ENCODE data around the gene MUC6.
"Not testable (repeated sequence)": the region's sequence is repeated elsewhere in the genome, so short reads cannot be mapped to it uniquely, and the experiment has no call there.

The MUC6 gene

DNA sequence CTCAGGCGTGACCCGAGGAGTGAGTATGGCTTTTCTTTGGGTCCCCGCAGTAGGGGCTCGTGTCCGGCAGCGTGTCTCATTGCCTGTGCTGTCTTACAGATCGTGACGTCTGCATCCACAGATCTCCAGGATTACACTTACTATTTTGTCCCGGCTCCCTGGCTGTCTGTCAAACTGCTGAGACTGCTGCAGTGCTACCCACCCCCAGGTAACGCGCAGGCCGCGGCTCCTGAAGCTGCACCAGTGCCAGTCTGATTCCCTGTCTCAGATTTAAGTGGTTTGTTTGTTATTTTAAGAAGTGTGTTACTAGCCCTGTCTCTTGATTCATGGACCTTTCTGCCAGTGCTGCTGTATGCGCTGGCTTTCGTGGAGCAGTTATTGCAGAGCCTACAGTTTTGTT lies 52.0 kb downstream of the MUC6 start:
- no peak for DNase-seq

GRCh38 chr11:981764-982163 lies 54.8 kb downstream of the MUC6 start:
- no peak for DNase-seq

DNA sequence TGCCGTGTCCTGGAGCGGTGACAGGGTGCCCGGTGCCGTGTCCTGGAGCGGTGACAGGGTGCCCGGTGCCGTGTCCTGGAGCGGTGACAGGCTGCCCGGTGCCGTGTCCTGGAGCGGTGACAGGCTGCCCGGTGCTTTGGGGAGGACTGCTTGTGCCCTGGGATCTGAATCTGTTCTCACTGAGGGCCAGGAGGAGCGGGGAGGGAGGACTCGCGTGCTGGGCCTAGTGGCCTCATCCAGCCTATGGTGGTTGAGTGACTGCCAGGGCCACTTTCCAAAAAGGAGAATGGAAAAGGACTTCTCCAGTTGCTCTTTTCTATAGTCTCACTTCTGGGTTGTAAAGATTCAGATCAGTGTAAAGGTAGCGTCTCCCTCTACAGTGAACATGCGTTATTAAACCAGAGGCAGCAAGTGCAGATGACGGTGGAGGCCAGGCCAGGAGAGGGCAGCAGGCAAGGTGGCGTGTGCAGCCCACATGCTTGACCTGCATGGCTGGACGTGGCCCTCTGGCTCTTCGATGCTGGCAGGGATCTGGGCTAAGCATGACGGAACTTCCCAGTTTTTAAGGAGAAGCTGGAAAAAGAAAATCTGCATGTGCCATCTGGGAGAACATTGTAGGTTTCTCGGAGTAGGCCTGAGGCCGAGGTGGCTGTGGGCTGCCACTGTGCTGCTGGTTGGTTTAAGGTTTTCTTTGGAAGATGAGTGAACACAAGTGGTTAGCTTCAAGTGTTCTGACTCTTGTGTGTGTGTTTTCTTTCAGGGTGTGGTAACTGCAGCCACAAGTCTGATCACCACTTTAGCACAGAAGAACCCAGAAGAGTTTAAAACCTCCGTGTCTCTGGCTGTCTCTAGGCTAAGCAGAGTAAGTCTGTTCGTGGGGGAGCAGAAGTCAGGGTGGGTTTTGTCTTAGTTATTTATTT lies 55.8 kb downstream of the MUC6 start:
- no peak for DNase-seq

DNA sequence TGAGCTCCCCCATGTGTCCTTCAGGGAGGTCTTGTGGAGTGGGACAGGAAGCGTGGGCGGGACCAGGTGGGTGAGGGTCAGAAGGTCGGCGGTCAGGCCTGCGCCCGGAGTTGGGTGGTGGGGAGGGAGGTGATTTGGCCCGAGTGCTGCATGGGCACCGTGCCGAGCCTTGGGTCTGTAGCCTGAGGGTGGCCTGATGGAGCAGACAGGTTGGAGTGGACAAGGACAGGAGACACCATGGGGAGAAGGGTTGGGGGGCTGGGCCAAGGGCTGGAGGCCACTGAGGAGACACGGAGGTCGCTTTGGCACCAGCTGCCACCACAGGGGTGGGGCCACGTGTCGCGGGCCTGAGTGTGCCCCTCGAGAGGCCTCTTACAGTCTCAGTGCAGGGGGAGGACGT lies 57.7 kb downstream of the MUC6 start:
- no peak for DNase-seq

GRCh38 chr11:977830-978720 lies 58.4 kb downstream of the MUC6 start:
- DNase-seq, result no peak

- DNase-seq, result no peak
These were observed 59.9 kb downstream of the MUC6 start for GRCh38 chr11:976431-977160.

DNA sequence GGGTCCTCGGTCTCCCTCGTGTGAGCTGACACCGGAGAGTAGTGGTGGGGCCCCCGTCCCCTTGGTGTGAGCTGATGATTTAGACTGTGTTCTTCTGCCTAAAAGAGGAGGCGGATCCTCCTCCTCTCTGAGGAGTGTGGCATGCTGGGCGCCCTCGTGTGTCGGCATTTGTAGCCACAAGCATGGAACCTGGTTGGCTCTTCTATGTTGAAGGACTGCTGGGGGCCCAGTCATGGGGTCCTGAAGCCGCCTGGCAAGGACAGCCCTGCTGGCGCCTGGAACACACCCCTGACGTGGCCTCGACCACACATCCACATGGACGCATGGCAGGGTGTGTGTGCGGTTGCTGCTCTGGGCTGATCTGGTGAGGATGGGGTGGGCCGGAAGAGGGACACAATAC lies 60.7 kb downstream of the MUC6 start:
- no peak for DNase-seq

DNA sequence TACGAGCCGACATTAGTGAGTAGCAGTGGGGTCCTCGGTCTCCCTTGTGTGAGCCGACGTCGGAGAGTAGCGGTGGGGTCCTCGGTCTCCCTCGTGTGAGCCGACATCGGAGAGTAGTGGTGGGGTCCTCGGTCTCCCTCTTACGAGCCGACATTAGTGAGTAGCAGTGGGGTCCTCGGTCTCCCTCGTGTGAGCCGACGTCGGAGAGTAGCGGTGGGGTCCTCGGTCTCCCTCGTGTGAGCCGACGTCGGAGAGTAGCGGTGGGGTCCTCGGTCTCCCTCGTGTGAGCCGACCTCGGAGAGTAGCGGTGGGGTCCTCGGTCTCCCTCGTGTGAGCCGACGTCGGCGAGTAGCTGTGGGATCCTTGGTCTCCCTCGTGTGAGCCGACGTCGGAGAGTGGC lies 61.1 kb downstream of the MUC6 start:
- not testable (repeated sequence) for DNase-seq

- no peak for DNase-seq
These were observed 63.3 kb downstream of the MUC6 start for GRCh38 chr11:973237-973636.

- no peak for DNase-seq
These were observed 63.9 kb downstream of the MUC6 start for GRCh38 chr11:972523-973211.

DNA sequence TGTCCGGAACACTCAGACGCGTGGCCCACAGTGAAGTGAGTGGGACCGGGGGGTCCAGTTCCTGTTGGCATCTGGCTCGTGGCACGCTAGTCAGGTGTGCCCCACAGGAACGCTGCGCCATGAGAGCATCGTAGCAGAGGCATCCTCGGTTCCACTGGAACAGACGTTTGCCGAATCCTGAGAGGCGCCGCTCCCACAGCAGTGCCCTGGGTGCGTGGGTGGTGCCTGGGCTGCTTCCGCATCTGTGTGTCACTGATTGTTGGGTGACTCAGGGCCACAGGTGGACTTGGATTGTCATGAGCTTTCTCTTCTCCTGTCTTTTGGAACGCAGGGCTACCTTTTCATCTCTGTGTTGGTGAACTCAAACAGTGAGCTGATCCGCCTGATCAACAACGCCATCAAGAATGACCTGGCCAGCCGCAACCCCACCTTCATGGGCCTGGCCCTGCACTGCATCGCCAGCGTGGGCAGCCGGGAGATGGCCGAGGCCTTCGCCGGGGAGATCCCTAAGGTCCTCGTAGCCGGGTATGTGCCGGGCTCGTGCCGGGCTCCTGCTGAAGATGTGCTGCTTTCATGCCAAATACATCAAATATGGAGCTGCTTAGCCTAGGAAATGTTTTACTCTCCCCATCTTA lies 64.7 kb downstream of the MUC6 start:
- no peak for DNase-seq

GRCh38 chr11:971092-971690 lies 65.3 kb downstream of the MUC6 start:
- DNase-seq, result no peak

DNA sequence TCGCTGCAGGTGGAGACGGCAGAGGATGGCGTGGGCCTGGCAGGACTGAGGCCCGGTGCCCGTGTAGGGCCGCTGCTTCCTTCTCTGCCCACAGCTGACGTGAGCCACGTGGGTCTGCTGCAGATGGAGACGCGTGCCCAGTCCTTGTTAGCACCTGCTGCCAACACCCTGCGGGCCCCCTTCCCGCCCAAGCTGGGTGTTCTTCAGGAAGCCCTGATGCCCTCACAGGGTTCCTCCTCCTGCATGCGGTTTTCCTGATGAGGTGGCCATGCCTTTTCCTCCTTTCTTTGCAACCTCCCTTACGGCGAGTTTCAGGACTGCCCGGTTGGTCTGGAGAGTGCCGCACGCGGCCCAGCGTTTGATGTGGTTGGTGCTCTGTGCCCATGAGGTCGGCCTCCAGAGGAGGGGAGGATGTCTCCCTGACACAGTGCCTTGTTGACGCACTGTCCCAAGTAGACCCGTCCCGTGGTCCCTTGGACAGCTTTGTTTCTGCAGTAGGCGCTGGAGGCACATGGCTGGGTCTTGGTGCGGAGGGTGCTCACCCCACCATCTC lies 66.1 kb downstream of the MUC6 start:
- no peak for DNase-seq

DNA sequence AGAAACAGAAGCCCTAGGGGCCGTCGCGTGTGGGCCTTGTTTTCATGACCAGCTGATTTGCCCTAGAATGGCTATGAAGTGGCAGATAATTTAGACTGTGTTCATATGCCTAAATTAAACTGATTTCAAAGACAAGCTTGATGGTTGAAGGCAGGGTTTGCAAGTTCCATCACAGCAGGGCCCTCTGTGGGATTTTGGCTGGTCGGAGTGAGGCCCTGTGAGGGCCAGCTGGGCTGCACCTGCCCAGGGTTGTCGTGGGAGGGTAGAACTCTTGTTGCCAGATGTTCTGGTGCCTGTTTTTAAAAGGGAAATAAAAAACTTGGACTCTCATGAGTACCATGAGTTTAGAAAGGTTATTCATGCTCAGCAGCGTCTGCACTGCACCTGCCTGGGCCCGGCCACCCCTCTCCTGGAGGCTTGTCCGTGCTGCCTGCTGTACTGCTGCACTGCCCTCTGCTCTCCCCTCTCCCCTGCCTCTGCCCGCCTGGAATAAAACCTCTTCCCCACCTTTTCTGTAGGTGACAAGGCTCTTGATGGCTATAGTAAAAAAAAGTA lies 66.8 kb downstream of the MUC6 start:
- DNase-seq, result no peak

DNA sequence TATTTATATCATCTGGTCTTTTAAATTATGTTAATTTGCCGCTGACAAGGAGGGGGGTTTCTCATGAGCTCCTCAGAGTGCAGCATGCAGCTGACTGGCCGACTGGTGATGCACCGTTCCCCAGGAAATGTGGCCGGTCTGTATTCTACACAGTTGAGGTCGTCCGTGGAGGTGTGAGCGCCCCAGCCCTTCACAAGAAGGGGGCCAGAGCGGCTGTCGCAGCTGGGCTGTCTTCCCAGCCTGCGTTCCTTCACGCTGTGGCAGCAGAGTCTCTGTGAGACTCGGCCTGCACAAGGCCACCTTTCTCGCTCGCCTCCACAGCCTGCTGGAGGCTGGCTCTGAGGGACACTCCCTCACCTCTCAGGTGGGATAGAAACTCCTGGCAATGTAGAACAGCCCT lies 67.7 kb downstream of the MUC6 start:
- no peak for DNase-seq

DNA sequence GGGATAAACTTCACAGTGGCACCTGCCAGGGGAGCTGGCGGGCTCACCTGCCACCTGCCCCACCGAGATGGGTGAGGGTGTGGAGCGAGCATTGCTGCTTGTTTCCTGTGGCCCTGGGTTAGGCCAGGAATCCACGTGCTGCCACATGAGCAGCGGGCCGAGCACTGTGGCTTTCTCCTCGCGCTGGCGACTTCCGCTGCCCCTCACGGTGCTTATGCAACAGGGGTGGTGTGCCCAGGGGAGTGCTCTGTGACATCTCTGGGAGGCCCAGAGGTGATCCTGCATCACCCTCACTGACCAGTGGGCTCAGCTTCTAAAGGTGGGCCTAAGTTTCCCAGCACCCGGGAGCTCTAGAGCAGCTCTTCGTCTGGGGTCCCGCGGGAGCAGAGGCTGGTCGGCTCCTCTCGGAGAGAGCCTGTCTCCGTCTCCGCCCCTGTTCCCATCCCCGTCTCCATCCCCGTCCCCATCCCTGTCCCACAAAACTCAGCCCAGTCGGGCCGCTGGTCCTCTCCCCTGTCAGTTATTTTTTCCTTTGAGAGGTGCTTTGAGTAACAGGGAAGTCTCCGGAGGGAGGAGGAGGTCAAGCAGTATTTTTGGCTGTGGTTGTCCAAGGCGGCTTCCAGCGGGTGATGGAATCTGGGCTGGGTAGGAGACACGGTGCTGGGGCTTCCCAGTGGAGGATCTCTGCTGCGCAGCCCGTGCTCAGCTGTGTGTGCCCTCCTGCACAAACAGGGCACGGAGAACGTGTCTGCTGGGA lies 68.3 kb downstream of the MUC6 start:
- no peak for DNase-seq

- DNase-seq, result no peak
These were observed 71.2 kb downstream of the MUC6 start for GRCh38 chr11:965206-965775.

DNA sequence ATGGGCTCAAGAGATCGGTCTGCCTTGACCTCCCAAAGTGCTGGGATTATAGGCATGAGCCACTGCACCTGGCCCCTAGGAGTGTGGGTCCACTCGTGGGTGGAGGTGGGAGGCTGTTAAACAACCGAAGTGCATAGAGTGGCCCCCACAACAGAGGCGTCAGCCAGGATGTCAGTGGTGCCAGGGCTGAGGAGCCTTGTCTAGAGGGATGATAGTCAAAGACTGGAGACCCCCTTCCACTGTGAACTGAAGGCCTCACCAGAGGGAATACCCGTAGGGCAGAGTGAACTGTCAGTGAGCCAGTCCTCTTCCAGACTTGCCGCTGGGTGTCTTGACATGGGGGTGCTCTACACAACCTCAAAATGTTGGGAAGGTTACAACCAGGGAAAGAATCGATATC lies 72.7 kb downstream of the MUC6 start:
- no peak for DNase-seq
